Measurements from ENCODE around the gene LRRC3. TPM values are rescaled to one million over a fixed set of nuclear protein-coding genes. Genes with fewer than 3 reads are reported as not detected.

The LRRC3 gene
- total RNA-seq, 4 donors from 2014 or later = 1.7 to 6.6 (median 2.2) TPM

- Histone ChIP-seq H3K4me3 (no peak overlapping the region), H3K27ac (no peak overlapping the region), H3K4me1 (peaks cover 0 to 10% (median 6%) of the 10 kb centered on the region in 4 donors), H3K36me3 (no peaks in the 10 kb centered on the region), H3K9me3 (no peaks in the 10 kb centered on the region), H3K27me3 (no peaks in the 10 kb centered on the region)
- no peak for TF ChIP-seq POLR2A (IDR thresholded peaks at IDR 0.05)
- TF ChIP-seq, protein P1, sequence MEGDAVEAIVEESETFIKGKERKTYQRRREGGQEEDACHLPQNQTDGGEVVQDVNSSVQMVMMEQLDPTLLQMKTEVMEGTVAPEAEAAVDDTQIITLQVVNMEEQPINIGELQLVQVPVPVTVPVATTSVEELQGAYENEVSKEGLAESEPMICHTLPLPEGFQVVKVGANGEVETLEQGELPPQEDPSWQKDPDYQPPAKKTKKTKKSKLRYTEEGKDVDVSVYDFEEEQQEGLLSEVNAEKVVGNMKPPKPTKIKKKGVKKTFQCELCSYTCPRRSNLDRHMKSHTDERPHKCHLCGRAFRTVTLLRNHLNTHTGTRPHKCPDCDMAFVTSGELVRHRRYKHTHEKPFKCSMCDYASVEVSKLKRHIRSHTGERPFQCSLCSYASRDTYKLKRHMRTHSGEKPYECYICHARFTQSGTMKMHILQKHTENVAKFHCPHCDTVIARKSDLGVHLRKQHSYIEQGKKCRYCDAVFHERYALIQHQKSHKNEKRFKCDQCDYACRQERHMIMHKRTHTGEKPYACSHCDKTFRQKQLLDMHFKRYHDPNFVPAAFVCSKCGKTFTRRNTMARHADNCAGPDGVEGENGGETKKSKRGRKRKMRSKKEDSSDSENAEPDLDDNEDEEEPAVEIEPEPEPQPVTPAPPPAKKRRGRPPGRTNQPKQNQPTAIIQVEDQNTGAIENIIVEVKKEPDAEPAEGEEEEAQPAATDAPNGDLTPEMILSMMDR (IDR thresholded peaks at IDR 0.05) = no peak
- no peak for DNase-seq
These were observed 53.6 kb downstream of the LRRC3 start for GRCh38 chr21:44508711-44509445.

- H3K27ac ChIP-seq = no peak overlapping the region
- TF ChIP-seq, protein P1 (IDR thresholded peaks at IDR 0.05) = peak in 3 of 6 experiments; percentile 55 to 58 (median 55)
- TF ChIP-seq POLR2A (IDR thresholded peaks at IDR 0.05) = no peak
- H3K9me3 ChIP-seq = no peaks in the 10 kb centered on the region
- H3K27me3 ChIP-seq = no peaks in the 10 kb centered on the region
- peaks cover 0 to 10% (median 6%) of the 10 kb centered on the region in 4 donors for H3K4me1 ChIP-seq
- no peak overlapping the region for H3K4me3 ChIP-seq
- no peaks in the 10 kb centered on the region for H3K36me3 ChIP-seq
- peak in 2 of 3 donors; percentile 71 to 75 for DNase-seq
These were observed 54.2 kb downstream of the LRRC3 start for GRCh38 chr21:44509539-44509938.

GRCh38 chr21:44510109-44510507 lies 54.8 kb downstream of the LRRC3 start:
- no peak for TF ChIP-seq POLR2A (IDR thresholded peaks at IDR 0.05)
- TF ChIP-seq, protein P1 (IDR thresholded peaks at IDR 0.05) = no peak
- peak overlapping the region in 2 of 4 donors; percentile 24 to 43 for H3K4me3 ChIP-seq
- no peak for DNase-seq
- no peaks in the 10 kb centered on the region for H3K36me3 ChIP-seq
- peaks cover 0 to 10% (median 6%) of the 10 kb centered on the region in 4 donors for H3K4me1 ChIP-seq
- no peaks in the 10 kb centered on the region for H3K9me3 ChIP-seq
- no peaks in the 10 kb centered on the region for H3K27me3 ChIP-seq
- no peak overlapping the region for H3K27ac ChIP-seq

DNA sequence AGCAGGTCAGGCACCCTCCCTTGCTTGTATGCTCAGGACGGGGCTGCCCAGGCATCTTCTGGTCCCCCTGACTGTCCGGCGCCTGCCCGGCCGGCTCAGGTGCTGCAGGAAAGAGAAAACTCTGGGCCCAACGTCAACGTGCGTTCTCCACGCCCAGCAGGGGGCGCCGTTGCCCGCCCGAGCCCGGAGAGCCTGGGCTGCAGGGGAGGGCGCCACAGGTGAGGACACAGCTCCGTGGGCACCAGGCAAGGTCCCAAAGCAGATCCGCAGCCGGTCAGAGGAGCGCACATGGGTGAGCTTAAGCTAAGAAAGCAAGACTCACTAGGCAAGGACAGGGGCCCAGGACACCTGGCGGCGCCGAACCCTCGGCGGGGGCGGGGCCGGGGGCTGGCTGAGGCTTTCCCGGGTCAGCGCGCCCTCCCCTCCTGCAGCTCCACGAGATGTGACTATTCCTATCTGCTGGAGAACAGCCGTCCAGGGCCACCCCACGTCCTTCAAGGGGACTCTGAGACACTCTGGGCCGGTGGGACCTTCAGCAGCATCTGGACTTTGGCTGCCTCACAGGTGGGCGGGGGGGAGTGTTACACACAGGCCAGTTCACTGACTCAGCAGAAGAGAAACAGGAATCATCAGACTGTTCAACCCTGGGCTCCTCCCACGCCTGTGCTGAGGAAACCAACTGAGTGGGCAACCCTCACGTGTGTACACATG lies 55.4 kb downstream of the LRRC3 start:
- Histone ChIP-seq H3K27ac (no peak overlapping the region), H3K27me3 (no peaks in the 10 kb centered on the region)

GRCh38 chr21:44511219-44511937 lies 56.1 kb downstream of the LRRC3 start:
- TF ChIP-seq, protein P1 (IDR thresholded peaks at IDR 0.05) = no peak
- no peaks in the 10 kb centered on the region for H3K9me3 ChIP-seq
- H3K36me3 ChIP-seq = no peaks in the 10 kb centered on the region
- H3K4me1 ChIP-seq = peaks cover 0 to 10% (median 6%) of the 10 kb centered on the region in 4 donors
- H3K4me3 ChIP-seq = no peak overlapping the region
- DNase-seq = no peak
- no peak overlapping the region for H3K27ac ChIP-seq
- H3K27me3 ChIP-seq = no peaks in the 10 kb centered on the region

More for the DNA sequence above, 55.4 kb downstream of the LRRC3 start:
- peaks cover 0 to 10% (median 6%) of the 10 kb centered on the region in 4 donors for H3K4me1 ChIP-seq
- H3K36me3 ChIP-seq = no peaks in the 10 kb centered on the region
- DNase-seq = peak; percentile 52 to 83 (median 81)
- no peak for TF ChIP-seq POLR2A (IDR thresholded peaks at IDR 0.05)
- TF ChIP-seq, protein P1 (IDR thresholded peaks at IDR 0.05) = peak; percentile 51 to 85 (median 83)
- no peaks in the 10 kb centered on the region for H3K9me3 ChIP-seq
- peak overlapping the region in 3 of 4 donors; percentile 24 to 43 (median 38) for H3K4me3 ChIP-seq

Data from Peyer's patch (tissue), 4 donors.